Fibroblast of the aortic adventitia (primary cell): Measurements from ENCODE around the gene BEND2. TPM values are rescaled to one million over a fixed set of nuclear protein-coding genes. Genes with fewer than 3 reads are reported as not detected.

Experiments used
- DNase-seq: peaks from one replicate; pipeline ENCODE4 v3.0.0-alpha.2; 2010; ENCODE audit warnings: low read depth
- H3K4me3 ChIP-seq: 2 replicates; pipeline ENCODE4 v1.5.1; 2011; ENCODE audit warnings: low read depth, mild to moderate bottlenecking, control low read depth, low read length, moderate library complexity
- CTCF ChIP-seq: IDR thresholded peaks from 2 replicates; pipeline ENCODE4 v1.5.1; 2011; ENCODE audit warnings: mild to moderate bottlenecking, low read length, control low read depth, inconsistent platforms; ENCODE audit not compliant: insufficient read depth
- total RNA-seq: library from RNA; depleted of rRNA; stranded (reverse); fragments of >200 nt; gene quantifications from 2 replicates; pipeline ENCODE4 v1.2.3, GENCODE V29; 2012; ENCODE audit warnings: low replicate concordance

Gene BEND2
- total RNA-seq, 1 donor: not detected

GRCh38 chrX:18206657-18207056 is 14.0 kb downstream of the BEND2 start:
- no peak for TF ChIP-seq CTCF
- no peak overlapping the region for H3K4me3 ChIP-seq
- no peak for DNase-seq

GRCh38 chrX:18203631-18204030 is 17.1 kb downstream of the BEND2 start:
- no peak overlapping the region for H3K4me3 ChIP-seq
- TF ChIP-seq CTCF: no peak
- no peak for DNase-seq

GRCh38 chrX:18194688-18195087 is 26.0 kb downstream of the BEND2 start:
- no peak for TF ChIP-seq CTCF
- no peak for DNase-seq
- H3K4me3 ChIP-seq: no peak overlapping the region

GRCh38 chrX:18179446-18179845 is 41.2 kb downstream of the BEND2 start:
- no peak overlapping the region for H3K4me3 ChIP-seq
- TF ChIP-seq CTCF: no peak
- no peak for DNase-seq

GRCh38 chrX:18174971-18175370 is 45.7 kb downstream of the BEND2 start:
- no peak overlapping the region for H3K4me3 ChIP-seq
- TF ChIP-seq CTCF: no peak
- no peak for DNase-seq

GRCh38 chrX:18174209-18174608 is 46.5 kb downstream of the BEND2 start:
- no peak for DNase-seq
- no peak for TF ChIP-seq CTCF
- no peak overlapping the region for H3K4me3 ChIP-seq

- TF ChIP-seq CTCF: no peak
- no peak for DNase-seq
- no peak overlapping the region for H3K4me3 ChIP-seq
Measured at GRCh38 chrX:18173494-18174180, 47.0 kb downstream of the BEND2 start.
